Jurkat, Clone E6-1 (cell line): ENCODE data around the gene FGGY.
"Not testable (repeated sequence)": the region's sequence is repeated elsewhere in the genome, so short reads cannot be mapped to it uniquely, and the experiment has no call there.

Experiments used
- DNase-seq: peaks from one replicate; pipeline ENCODE4 v3.0.0-alpha.2; 2011; ENCODE audit warnings: low read depth, low spot score
- H3K4me3 ChIP-seq: 2 replicates; pipeline ENCODE4 v1.5.1; 2011; ENCODE audit warnings: mild to moderate bottlenecking, low read length, control low read depth, moderate library complexity

FGGY gene

GRCh38 chr1:59693406-59693805 lies 396.5 kb downstream of the FGGY start:
- DNase-seq = no peak
- H3K4me3 ChIP-seq = no peak overlapping the region

- DNase-seq = no peak
- H3K4me3 ChIP-seq = no peak overlapping the region
Measured at GRCh38 chr1:59695252-59695651, 398.4 kb downstream of the FGGY start.

- peak overlapping the region; percentile 41; the same call in 1 of the 2 replicates for H3K4me3 ChIP-seq
- peak; percentile 11 for DNase-seq
Measured at GRCh38 chr1:59696421-59697115, 399.7 kb downstream of the FGGY start.

DNA sequence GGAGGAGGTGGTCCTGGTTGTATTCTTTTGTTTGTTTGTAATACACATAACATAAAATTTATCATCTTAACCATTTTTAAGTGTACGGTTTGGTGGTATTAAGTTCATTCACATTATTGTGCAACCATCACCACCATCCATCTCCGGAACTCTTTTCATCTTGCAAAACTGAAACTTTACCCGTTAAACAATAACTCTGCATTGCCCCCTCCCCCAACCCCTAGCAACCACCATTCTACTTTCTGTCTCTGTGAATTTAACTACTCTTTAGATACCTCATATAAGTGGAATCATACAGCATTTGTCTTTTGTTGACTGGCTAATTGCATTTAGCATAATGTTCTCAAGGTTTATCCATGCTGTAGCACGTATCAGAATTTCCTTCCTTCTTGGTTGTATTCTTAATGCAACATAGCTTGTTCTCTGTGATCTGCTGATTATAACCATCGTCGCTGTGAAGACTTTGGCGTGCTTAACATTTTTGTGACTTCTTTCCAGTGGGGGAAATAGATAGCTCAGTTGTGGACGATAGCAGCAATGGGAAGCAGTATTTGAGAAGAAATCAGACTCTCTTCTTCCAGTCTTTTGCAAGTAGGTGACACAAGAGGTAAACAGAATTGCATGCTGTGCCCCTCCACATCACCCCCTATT lies 400.4 kb downstream of the FGGY start:
- DNase-seq = peak; percentile 72

DNA sequence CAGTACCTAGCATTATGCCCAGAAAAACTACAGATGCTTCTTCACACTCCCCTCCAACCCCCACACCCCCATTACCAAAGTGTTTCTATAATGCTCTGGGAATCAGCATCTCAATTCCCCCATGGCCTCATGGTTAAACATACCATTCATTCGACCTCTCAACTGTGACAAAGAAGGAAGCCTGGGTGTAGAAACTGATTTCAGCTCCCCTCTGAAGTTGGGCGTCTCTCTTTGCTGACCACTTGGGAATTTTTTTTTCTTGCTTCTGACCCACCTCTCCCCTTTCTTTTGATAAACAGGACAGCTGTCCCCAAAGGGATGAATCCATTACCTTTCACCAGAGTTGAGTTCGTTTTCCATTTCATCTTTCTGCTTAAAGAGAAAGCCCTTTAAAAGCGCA lies 401.5 kb downstream of the FGGY start:
- DNase-seq = no peak
- no peak overlapping the region for H3K4me3 ChIP-seq

More for the DNA sequence above, 400.4 kb downstream of the FGGY start:
- H3K4me3 ChIP-seq = peak overlapping the region; percentile 41

DNA sequence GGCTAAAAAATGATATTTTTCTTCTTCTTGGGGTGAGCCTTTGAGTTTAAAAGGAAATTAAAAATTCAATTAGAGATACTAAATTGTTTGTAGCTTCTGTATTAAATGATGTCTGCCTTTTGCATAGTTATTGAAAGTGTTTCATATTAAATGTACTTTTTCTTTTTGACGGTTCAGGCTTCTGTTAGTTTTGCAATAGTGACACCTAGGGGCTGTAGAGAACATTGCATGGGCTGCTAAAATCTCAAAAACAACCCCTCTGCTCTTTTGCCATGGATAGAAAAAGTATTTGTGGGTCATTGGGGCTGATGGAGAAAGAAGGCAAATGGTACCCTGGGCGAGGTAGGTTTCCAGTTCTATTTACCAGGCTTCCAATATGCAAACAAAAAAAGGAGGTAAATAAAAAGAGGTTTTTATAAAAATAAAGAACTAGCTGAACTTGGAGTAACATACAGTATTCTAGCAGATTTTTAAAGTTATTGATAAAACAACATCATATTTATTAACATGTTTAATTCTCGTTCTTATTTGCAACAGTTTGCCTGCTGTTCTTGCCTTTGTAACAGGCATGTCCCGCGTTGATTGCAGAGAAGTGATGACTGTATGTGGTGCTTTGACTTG lies 402.4 kb downstream of the FGGY start:
- peak; percentile 49 for DNase-seq
- H3K4me3 ChIP-seq = no peak overlapping the region

DNA sequence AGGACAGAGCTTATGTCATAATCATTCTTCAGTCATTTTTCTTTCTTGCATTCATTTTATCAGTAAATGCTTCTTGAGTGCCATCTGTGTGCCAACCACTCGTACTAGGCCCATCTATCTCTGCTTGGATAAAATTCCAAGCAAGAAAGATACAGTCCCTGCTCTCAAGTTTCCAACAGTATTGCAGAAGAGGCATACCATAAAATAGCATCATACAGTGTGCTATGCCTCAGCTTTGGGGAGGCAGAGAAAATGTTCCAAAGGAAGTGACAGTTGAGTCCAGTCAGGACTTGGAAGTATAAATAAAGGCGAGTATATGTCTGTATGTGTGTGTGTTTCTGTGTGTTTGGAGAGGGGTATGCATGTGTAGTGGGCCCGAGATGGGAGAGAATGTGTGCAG lies 404.5 kb downstream of the FGGY start:
- H3K4me3 ChIP-seq = no peak overlapping the region
- no peak for DNase-seq

GRCh38 chr1:59703226-59703917 lies 406.5 kb downstream of the FGGY start:
- no peak overlapping the region for H3K4me3 ChIP-seq
- no peak for DNase-seq

DNA sequence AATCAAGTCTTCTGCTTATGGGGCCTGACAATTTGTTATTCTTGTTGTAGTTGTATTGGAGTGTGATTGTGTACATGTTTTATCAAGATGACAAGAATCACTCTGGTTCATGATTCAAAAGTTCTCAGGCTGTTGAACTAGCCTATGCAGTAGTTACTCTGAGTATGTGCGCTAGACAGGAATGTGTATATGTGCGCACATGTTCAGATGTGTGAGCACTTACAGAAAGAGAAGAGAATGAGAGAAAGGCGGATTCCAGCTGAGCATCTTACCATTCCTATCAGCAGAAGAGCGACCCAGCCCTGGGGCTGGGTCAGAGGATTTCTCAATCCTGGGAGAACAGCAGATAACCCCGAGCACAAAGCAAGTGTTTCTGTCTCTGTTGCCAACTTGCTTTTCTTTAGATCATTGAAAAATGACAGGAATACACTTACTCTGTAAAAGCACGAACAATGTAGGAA lies 407.1 kb downstream of the FGGY start:
- DNase-seq = no peak
- H3K4me3 ChIP-seq = no peak overlapping the region

- H3K4me3 ChIP-seq = no peak overlapping the region
- no peak for DNase-seq
Measured at GRCh38 chr1:59704716-59705115, 407.8 kb downstream of the FGGY start.

DNA sequence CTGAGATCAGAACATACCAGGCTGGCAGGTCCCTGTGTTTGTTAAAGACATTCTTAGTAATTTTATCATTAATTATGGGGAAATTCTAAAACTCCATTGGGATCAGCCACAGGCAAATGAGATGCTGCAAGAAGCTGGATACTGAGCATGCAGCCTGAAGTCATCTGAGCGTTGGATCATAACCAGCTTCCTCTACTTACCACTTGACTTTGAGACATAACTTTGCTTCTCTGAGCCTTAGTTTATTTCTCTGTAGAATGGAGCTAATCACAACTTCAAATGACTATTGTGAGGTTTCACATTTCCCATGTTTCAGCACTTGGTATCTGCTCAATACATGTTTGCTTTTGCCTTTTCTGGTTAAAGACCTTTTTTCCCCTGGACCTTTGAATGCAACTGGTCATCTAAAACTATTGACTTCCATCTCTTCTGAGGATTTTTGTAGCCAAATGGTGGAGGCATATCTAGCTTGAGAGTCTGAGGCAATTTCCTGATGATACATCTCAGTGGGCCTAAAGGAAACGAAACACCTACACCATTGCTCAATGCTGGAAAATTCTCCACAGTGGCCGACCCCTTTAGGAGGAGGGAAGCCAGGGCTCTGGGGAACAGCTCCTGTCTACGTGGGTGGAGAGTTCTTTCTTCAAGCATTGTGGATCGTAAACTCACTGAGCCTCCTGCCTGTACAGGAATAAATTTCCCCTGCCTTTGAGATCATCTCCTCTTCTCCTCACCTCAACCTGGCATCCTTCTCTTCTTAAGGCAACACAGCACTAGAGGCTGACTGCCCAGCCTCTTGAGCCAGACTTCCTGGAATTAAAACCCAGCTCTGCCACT lies 408.8 kb downstream of the FGGY start:
- DNase-seq = no peak
- no peak overlapping the region for H3K4me3 ChIP-seq

DNA sequence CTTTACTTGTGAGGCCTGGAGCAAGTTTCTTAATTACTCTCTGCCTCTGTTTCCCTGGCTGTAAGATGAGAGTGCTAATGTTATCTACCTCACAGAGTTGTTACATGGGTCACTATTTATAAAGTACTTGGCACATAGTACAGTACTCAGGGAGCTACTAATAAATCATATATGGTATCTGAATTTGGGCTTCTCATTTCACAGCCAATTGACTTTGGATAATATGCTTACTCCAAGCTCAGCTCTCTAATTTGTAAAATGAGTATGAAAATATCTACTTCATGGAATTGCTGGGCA lies 409.4 kb downstream of the FGGY start:
- no peak overlapping the region for H3K4me3 ChIP-seq
- no peak for DNase-seq

GRCh38 chr1:59707178-59707791 lies 410.4 kb downstream of the FGGY start:
- DNase-seq = no peak
- no peak overlapping the region for H3K4me3 ChIP-seq

DNA sequence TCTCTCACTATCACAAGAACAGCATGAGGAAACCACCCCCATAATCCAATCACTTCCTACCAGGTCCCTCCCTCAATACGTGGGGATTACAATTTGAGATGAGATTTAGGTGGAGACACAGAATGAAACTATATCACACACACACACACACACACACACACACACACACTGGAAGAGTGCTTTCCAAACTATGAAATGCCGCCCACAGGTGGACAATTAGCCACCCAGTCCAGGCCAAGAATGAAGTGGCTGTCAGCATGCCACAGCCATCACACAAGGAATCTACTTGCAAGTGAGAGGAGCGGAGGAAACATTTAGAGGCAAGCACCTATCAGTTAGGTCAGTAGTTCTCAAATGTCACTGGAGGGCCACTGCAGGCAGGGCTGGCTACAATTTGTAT lies 412.4 kb downstream of the FGGY start:
- no peak for DNase-seq
- no peak overlapping the region for H3K4me3 ChIP-seq

DNA sequence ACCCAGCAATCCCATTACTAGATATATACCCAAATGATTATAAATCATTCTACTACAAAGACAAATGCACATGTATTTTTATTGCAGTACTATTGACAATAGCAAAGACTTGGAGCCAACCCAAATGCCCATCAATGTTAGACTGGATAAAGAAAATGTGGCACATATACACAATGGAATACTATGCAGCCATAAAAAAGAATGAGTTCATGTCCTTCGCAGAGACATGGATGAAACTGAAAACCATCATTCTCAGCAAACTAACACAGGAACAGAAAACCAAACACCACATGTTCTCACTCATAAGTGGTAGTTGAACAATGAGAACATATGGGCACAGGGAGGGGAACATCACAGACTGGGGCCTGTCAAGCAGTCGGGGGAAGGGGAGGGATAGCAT lies 414.0 kb downstream of the FGGY start:
- DNase-seq, H3K4me3 ChIP-seq: not testable (repeated sequence)

- no peak overlapping the region for H3K4me3 ChIP-seq
- no peak for DNase-seq
Measured at GRCh38 chr1:59714219-59714618, 417.3 kb downstream of the FGGY start.

DNA sequence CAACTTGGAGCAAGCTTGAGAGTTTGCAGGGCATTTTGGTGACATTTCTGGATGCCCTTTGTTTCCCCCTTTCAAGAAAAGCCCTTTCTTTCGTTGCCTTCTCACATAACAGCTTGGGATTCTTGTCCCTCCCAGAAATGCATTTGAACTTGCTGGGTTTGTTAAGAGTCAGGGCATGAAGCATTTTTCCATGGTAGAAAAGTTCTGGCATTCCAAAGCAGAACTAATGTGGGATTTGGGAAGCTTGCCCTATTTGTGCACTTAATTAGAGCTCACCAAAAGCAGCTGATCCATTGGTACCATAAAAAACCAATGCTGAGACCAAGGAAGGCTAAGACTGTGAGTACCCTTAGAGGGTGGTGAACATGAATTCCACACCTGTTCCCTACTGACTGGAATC lies 418.1 kb downstream of the FGGY start:
- H3K4me3 ChIP-seq = no peak overlapping the region
- DNase-seq = no peak

DNA sequence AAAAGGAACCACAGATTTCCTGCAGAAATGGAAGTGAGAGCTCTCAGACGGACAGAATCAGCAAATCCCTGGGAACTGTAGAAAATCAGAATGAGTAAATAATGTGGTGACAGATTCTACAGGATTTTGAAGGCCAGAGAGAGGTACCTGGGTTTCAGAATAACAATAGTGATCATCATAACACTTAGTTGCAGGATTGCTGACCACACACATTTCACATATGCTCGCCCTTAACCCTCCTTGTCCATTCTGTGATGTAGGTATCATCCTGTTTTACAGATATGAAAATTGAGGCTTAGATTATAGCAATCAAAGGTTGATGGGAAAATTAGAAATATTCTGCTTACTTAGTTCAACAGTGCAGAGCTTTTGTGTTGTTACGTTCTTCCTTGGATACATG lies 419.9 kb downstream of the FGGY start:
- no peak overlapping the region for H3K4me3 ChIP-seq
- DNase-seq = no peak
